ENCODE data around the gene SGTB.

DNA sequence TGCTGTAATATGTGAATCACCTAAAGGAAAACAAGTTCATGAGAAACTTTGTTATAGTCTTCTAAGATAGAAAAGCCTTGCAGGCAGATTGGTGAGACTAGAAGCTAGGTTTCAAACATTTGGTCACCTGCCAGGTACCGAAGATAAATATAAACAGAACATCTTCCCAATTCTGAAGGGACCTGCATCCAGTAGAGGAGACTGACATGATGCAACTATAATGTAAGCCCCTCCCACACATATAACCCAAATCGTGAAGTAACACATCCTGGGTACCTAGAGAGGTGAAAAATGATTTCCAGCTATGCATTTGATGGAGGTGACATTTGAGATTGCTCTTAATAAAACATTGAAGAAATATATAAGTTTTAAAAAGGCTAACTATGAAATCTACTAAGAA is 67.2 kb downstream of the SGTB start:
- TF ChIP-seq, protein P1, sequence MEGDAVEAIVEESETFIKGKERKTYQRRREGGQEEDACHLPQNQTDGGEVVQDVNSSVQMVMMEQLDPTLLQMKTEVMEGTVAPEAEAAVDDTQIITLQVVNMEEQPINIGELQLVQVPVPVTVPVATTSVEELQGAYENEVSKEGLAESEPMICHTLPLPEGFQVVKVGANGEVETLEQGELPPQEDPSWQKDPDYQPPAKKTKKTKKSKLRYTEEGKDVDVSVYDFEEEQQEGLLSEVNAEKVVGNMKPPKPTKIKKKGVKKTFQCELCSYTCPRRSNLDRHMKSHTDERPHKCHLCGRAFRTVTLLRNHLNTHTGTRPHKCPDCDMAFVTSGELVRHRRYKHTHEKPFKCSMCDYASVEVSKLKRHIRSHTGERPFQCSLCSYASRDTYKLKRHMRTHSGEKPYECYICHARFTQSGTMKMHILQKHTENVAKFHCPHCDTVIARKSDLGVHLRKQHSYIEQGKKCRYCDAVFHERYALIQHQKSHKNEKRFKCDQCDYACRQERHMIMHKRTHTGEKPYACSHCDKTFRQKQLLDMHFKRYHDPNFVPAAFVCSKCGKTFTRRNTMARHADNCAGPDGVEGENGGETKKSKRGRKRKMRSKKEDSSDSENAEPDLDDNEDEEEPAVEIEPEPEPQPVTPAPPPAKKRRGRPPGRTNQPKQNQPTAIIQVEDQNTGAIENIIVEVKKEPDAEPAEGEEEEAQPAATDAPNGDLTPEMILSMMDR (IDR thresholded peaks at IDR 0.05): no peak
- no peak for TF ChIP-seq POLR2A (IDR thresholded peaks at IDR 0.05)
- TF ChIP-seq POLR2AphosphoS5 (IDR thresholded peaks at IDR 0.05): no peak
